Adrenal gland (tissue), 12 donors: ENCODE measurements around the gene ITIH5. TPM values are rescaled to one million over a fixed set of nuclear protein-coding genes. Genes with fewer than 3 reads are reported as not detected.

Experiments used
- DNase-seq, 7 donors: peaks; one replicate each; pipeline ENCODE4 v3.0.0-alpha.2; 2019 to 2020
- H3K27ac ChIP-seq, 5 donors: fragments of 200-600 bp; sonication (generic) in 4 of 5; 1 replicate in 3 of 5; 2 replicates in 2 of 5; pipeline versions ENCODE4 v1.5.1 to v1.8.0; 2016 to 2020; ENCODE audit warnings: mild to moderate bottlenecking in 1 of 5
- H3K27me3 ChIP-seq: fragments of 200-600 bp; 2 replicates; pipeline ENCODE4 v1.8.0; 2021
- H3K36me3 ChIP-seq, 2 donors: fragments of 200-600 bp; replicated peaks in 1 of 2; 1 replicate in 1 of 2; 2 replicates in 1 of 2; pipeline versions ENCODE4 v1.5.1 to v1.8.0; 2018 to 2022
- H3K4me1 ChIP-seq, 2 donors: fragments of 200-600 bp; replicated peaks in 1 of 2; 1 replicate in 1 of 2; 2 replicates in 1 of 2; pipeline versions ENCODE4 v1.5.1 to v1.8.0; 2018 to 2021
- H3K4me3 ChIP-seq, 4 donors: fragments of 200-600 bp; sonication (generic) in 3 of 4; one replicate each; pipeline ENCODE4 v1.5.1; 2016 to 2018
- H3K9me3 ChIP-seq, 3 donors: fragments of 200-600 bp; sonication (generic) in 1 of 3; replicated peaks in 1 of 3; 1 replicate in 2 of 3; 2 replicates in 1 of 3; pipeline versions ENCODE4 v1.5.1 to v1.8.0; 2016 to 2021
- CTCF ChIP-seq, 6 experiments: fragments of 450-650 bp in 4 of 6; fragments of 200-600 bp in 2 of 6; sonication (generic) in 1 of 6; IDR thresholded peaks; 1 replicate in 5 of 6; 2 replicates in 1 of 6; pipeline versions ENCODE4 v1.5.1 to v1.8.0; 2016 to 2021; ENCODE audit warnings: antibody characterized with exemption in 6 of 6, mild to moderate bottlenecking in 2 of 6, moderate library complexity in 1 of 6
- POLR2A ChIP-seq, 2 donors: fragments of 450-650 bp; IDR thresholded peaks; one replicate each; pipeline ENCODE4 v1.6.1; 2017; ENCODE audit warnings: antibody characterized with exemption in 2 of 2, mild to moderate bottlenecking in 2 of 2, moderate library complexity in 1 of 2
- WGBS, 4 donors: extraction: QIAGEN DNeasy Blood & Tissue Kit in 2 of 4; methylation state at CpG; one replicate each; pipeline versions ENCODE4 v1.1.5 to v1.1.7; 2013 to 2017; 5-methylcytosine and 5-hydroxymethylcytosine counted together
- intact Hi-C, 2 donors: fragments of 100-400 bp; cut with DNase I; formaldehyde crosslinking; loops; one replicate each; pipeline versions ENCODE4 v1.14.1 to v1.15.0; 2022 to 2023
- polyA plus RNA-seq, 3 donors: library from polyadenylated mRNA; stranded (reverse); fragments of 200-250 nt in 2 of 3; fragments of 350-450 nt in 1 of 3; fragmentation: Illumina TruSeq in 1 of 3; extraction: RNeasy Lipid Tissue Mini Kit (QIAGEN cat#74804) in 1 of 3; gene quantifications; one replicate each; pipeline ENCODE4 v1.2.3, GENCODE V29; 2013 to 2014
- total RNA-seq, 9 donors: library from RNA; depleted of rRNA in 4 of 9; stranded (reverse); fragments of >200 nt in 4 of 9; fragments of 120-200 nt in 1 of 9; fragmentation: NEBNext Ultra II Directional in 1 of 9; extraction: Animal tissue kit (Norgen Biotek cat#: 25700) in 1 of 9; gene quantifications; one replicate each; pipeline versions ENCODE4 v1.1.0 to v1.2.4, GENCODE V29; 2013 to 2023
- donor health status: healthy with polysubstance abuse.
- donor health status: Bipolar disorder and iron deficiency.
- donor health status: DM: yes; HTN: yes; CAD: no.
- donor health status: DM: no; HTN: no; CAD: no.
- donor health status: DM: no; HTN: no; CAD: no.
- donor health status: DM: yes; HTN: yes; CAD: no.

Gene ITIH5
- total and polyA plus RNA-seq, 12 donors, result 0.66 to 6.2 (median 1.7) TPM

- Histone ChIP-seq H3K36me3 (no peaks in the 10 kb centered on the region), H3K27ac (no peak overlapping the region), H3K9me3 (no peaks in the 10 kb centered on the region), H3K27me3 (no peaks in the 10 kb centered on the region), H3K4me1 (peaks cover 0 to 4% of the 10 kb centered on the region in 2 donors), H3K4me3 (no peak overlapping the region)
- intact Hi-C loops, result no loop called here
- no peak for DNase-seq
- TF ChIP-seq CTCF (IDR thresholded peaks at IDR 0.05) (no peak), POLR2A (IDR thresholded peaks at IDR 0.05) (no peak)
- WGBS, 4 donors, result 80 to 86% (median 84%) methylated on average over 5 of the region's 5 CpGs
These were observed 151.3 kb downstream of the ITIH5 start for GRCh38 chr10:7515439-7515838.

- no peak for TF ChIP-seq POLR2A (IDR thresholded peaks at IDR 0.05)
- no peak for TF ChIP-seq CTCF (IDR thresholded peaks at IDR 0.05)
These were observed 152.8 kb downstream of the ITIH5 start for GRCh38 chr10:7513936-7514335.

GRCh38 chr10:7513455-7513854 lies 153.3 kb downstream of the ITIH5 start:
- H3K9me3 ChIP-seq, result no peaks in the 10 kb centered on the region
- no peak overlapping the region for H3K27ac ChIP-seq
- no peaks in the 10 kb centered on the region for H3K27me3 ChIP-seq
- WGBS, 4 donors, result 68 to 81% (median 76%) methylated on average over 3 of the region's 3 CpGs
- H3K4me1 ChIP-seq, result peaks cover 0 to 4% of the 10 kb centered on the region in 2 donors
- no peak for DNase-seq
- TF ChIP-seq CTCF (IDR thresholded peaks at IDR 0.05) (no peak), POLR2A (IDR thresholded peaks at IDR 0.05) (no peak)
- no peaks in the 10 kb centered on the region for H3K36me3 ChIP-seq
- intact Hi-C loops, result no loop called here
- no peak overlapping the region for H3K4me3 ChIP-seq

More at GRCh38 chr10:7513936-7514335, 152.8 kb downstream of the ITIH5 start:
- Histone ChIP-seq H3K27ac (no peak overlapping the region), H3K27me3 (no peaks in the 10 kb centered on the region), H3K4me1 (peaks cover 0 to 4% of the 10 kb centered on the region in 2 donors), H3K9me3 (no peaks in the 10 kb centered on the region), H3K36me3 (no peaks in the 10 kb centered on the region), H3K4me3 (no peak overlapping the region)
- DNase-seq, result peak in 1 of 7 donors; percentile 9
- intact Hi-C loops, result no loop called here
- WGBS, 4 donors, result 63 to 84% (median 73%) methylated on average over 4 of the region's 4 CpGs

- no peaks in the 10 kb centered on the region for H3K9me3 ChIP-seq
- no peaks in the 10 kb centered on the region for H3K36me3 ChIP-seq
- H3K4me3 ChIP-seq, result no peak overlapping the region
- intact Hi-C loops, result no loop called here
- H3K27ac ChIP-seq, result no peak overlapping the region
- no peaks in the 10 kb centered on the region for H3K4me1 ChIP-seq
- 55 to 71% (median 64%) methylated on average over 7 of the region's 7 CpGs for WGBS, 4 donors
- no peaks in the 10 kb centered on the region for H3K27me3 ChIP-seq
- no peak for TF ChIP-seq CTCF (IDR thresholded peaks at IDR 0.05)
- no peak for TF ChIP-seq POLR2A (IDR thresholded peaks at IDR 0.05)
- DNase-seq, result peak in 1 of 7 donors; percentile 28
These were observed 154.3 kb downstream of the ITIH5 start for GRCh38 chr10:7512487-7512886.
